ENCODE data around the gene RRAGD. TPM values are rescaled to one million over a fixed set of nuclear protein-coding genes. Genes with fewer than 3 reads are reported as not detected.

The RRAGD gene
- total RNA-seq, 2 donors from 2014 or later: 0.95 to 2.0 TPM

DNA sequence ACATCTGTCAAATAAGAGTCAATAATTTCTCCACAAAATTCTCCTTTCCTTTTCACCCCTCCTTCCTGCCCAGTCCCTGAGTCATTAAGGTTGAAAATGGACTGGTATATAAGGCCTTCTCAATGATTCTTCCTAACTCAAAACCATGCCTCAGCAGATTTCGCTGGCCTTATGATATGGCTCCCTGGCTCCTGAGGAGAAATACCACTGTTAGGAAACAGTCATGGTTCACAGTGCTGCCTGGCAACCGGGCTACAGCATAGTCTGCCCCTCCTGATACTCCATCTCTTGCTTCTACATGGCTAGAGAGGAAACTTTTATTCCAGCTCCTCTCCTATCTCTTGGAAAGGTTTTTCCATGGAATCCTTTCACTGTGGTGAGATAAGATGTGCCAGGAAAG is 64.2 kb downstream of the RRAGD start:
- H3K27me3 Mint-ChIP-seq (ENCODE audit: insufficient read depth): no peaks in the 10 kb centered on the region
- peaks cover 46% of the 10 kb centered on the region for H3K4me1 Mint-ChIP-seq
- H3K36me3 ChIP-seq (ENCODE audit: control insufficient read depth, insufficient read depth, low read length): no peaks in the 10 kb centered on the region
- no peak for DNase-seq
- TF ChIP-seq, protein P1, sequence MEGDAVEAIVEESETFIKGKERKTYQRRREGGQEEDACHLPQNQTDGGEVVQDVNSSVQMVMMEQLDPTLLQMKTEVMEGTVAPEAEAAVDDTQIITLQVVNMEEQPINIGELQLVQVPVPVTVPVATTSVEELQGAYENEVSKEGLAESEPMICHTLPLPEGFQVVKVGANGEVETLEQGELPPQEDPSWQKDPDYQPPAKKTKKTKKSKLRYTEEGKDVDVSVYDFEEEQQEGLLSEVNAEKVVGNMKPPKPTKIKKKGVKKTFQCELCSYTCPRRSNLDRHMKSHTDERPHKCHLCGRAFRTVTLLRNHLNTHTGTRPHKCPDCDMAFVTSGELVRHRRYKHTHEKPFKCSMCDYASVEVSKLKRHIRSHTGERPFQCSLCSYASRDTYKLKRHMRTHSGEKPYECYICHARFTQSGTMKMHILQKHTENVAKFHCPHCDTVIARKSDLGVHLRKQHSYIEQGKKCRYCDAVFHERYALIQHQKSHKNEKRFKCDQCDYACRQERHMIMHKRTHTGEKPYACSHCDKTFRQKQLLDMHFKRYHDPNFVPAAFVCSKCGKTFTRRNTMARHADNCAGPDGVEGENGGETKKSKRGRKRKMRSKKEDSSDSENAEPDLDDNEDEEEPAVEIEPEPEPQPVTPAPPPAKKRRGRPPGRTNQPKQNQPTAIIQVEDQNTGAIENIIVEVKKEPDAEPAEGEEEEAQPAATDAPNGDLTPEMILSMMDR (conservative IDR thresholded peaks at IDR 0.05): no peak
- H3K4me3 ChIP-seq (ENCODE audit: low read length): no peak overlapping the region
- H3K9ac ChIP-seq (ENCODE audit: extremely low read depth, low read length, poor library complexity, severe bottlenecking): no peak overlapping the region
- no peak overlapping the region for H3K4me3 Mint-ChIP-seq
- H3K27ac Mint-ChIP-seq: no peak overlapping the region
- H3K27ac ChIP-seq (ENCODE audit: low read depth, low read length): peak overlapping the region; percentile 36
- H3K4me1 ChIP-seq (ENCODE audit: control insufficient read depth, insufficient read depth, low read length): no peaks in the 10 kb centered on the region
- no peaks in the 10 kb centered on the region for H3K9me3 Mint-ChIP-seq
- H3K9me3 ChIP-seq (ENCODE audit: control insufficient read depth, low read length): no peaks in the 10 kb centered on the region
- H3K27me3 ChIP-seq (ENCODE audit: control insufficient read depth, insufficient read depth, low read length, poor library complexity, severe bottlenecking): no peaks in the 10 kb centered on the region
- 82 to 89% methylated on average over 2 of the region's 2 CpGs for WGBS, 2 experiments (ENCODE audit: insufficient coverage in 1 of 2, insufficient read length in 1 of 2)
- H3K36me3 Mint-ChIP-seq (ENCODE audit: low read depth): peaks cover 5% of the 10 kb centered on the region

DNA sequence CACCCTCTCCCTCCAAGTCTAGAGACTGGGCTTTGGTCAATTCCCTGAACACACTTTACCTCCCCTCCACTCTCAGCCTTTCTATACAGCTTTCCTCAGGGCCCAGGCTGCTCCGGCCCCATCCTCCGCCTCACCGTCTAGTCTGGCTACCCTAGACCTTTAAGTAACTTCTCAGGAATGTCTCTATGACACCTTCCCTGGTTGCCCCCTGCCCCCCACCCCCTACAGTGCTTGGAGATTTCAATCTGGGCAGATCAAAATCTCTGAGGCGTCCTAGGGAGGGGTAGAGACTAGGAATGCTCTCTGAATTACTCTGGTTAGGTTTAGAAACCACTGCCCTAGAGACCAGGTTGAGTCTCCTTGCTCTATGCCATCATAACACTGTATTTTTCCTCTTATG is 65.6 kb downstream of the RRAGD start:
- WGBS, 2 experiments (ENCODE audit: insufficient coverage in 1 of 2, insufficient read length in 1 of 2): 40 to 70% methylated on average over 1 to 4 of the region's 4 CpGs
- no peaks in the 10 kb centered on the region for H3K9me3 Mint-ChIP-seq
- Histone ChIP-seq H3K36me3 (ENCODE audit: control insufficient read depth, insufficient read depth, low read length) (peaks cover 10% of the 10 kb centered on the region), H3K9me3 (ENCODE audit: control insufficient read depth, low read length) (no peaks in the 10 kb centered on the region), H3K27me3 (ENCODE audit: control insufficient read depth, insufficient read depth, low read length, poor library complexity, severe bottlenecking) (no peaks in the 10 kb centered on the region), H3K27ac (ENCODE audit: low read depth, low read length) (no peak overlapping the region), H3K4me3 (ENCODE audit: low read length) (no peak overlapping the region), H3K9ac (ENCODE audit: extremely low read depth, low read length, poor library complexity, severe bottlenecking) (no peak overlapping the region), H3K4me1 (ENCODE audit: control insufficient read depth, insufficient read depth, low read length) (no peaks in the 10 kb centered on the region)
- H3K4me1 Mint-ChIP-seq: peaks cover 41% of the 10 kb centered on the region
- H3K27me3 Mint-ChIP-seq (ENCODE audit: insufficient read depth): no peaks in the 10 kb centered on the region
- H3K4me3 Mint-ChIP-seq: no peak overlapping the region
- peaks cover 13% of the 10 kb centered on the region for H3K36me3 Mint-ChIP-seq (ENCODE audit: low read depth)
- peak; percentile 78 for DNase-seq
- peak overlapping the region; percentile 16 for H3K27ac Mint-ChIP-seq
- TF ChIP-seq, protein P1 (conservative IDR thresholded peaks at IDR 0.05): no peak

GRCh38 chr6:89339565-89339964 is 72.5 kb downstream of the RRAGD start:
- H3K9me3 Mint-ChIP-seq: no peaks in the 10 kb centered on the region
- TF ChIP-seq, protein P1 (conservative IDR thresholded peaks at IDR 0.05): no peak

More at GRCh38 chr6:89339565-89339964, 72.5 kb downstream of the RRAGD start:
- no peaks in the 10 kb centered on the region for H3K27me3 Mint-ChIP-seq (ENCODE audit: insufficient read depth)
- H3K4me3 ChIP-seq (ENCODE audit: low read length): no peak overlapping the region
- 83 to 100% methylated on average over 2 of the region's 2 CpGs for WGBS, 2 experiments (ENCODE audit: insufficient coverage in 1 of 2, insufficient read length in 1 of 2)
- DNase-seq: no peak
- H3K9ac ChIP-seq (ENCODE audit: extremely low read depth, low read length, poor library complexity, severe bottlenecking): no peak overlapping the region
- no peak overlapping the region for H3K27ac Mint-ChIP-seq
- peaks cover 40% of the 10 kb centered on the region for H3K36me3 Mint-ChIP-seq (ENCODE audit: low read depth)
- no peaks in the 10 kb centered on the region for H3K9me3 ChIP-seq (ENCODE audit: control insufficient read depth, low read length)
- H3K27ac ChIP-seq (ENCODE audit: low read depth, low read length): no peak overlapping the region
- H3K36me3 ChIP-seq (ENCODE audit: control insufficient read depth, insufficient read depth, low read length): peaks cover 66% of the 10 kb centered on the region
- peaks cover 3% of the 10 kb centered on the region for H3K4me1 Mint-ChIP-seq
- no peaks in the 10 kb centered on the region for H3K27me3 ChIP-seq (ENCODE audit: control insufficient read depth, insufficient read depth, low read length, poor library complexity, severe bottlenecking)
- H3K4me1 ChIP-seq (ENCODE audit: control insufficient read depth, insufficient read depth, low read length): no peaks in the 10 kb centered on the region
- no peak overlapping the region for H3K4me3 Mint-ChIP-seq
